ENCODE data around the gene NUPR1.
"Not testable (repeated sequence)": the region's sequence is repeated elsewhere in the genome, so short reads cannot be mapped to it uniquely, and the experiment has no call there.

NUPR1 gene

DNA sequence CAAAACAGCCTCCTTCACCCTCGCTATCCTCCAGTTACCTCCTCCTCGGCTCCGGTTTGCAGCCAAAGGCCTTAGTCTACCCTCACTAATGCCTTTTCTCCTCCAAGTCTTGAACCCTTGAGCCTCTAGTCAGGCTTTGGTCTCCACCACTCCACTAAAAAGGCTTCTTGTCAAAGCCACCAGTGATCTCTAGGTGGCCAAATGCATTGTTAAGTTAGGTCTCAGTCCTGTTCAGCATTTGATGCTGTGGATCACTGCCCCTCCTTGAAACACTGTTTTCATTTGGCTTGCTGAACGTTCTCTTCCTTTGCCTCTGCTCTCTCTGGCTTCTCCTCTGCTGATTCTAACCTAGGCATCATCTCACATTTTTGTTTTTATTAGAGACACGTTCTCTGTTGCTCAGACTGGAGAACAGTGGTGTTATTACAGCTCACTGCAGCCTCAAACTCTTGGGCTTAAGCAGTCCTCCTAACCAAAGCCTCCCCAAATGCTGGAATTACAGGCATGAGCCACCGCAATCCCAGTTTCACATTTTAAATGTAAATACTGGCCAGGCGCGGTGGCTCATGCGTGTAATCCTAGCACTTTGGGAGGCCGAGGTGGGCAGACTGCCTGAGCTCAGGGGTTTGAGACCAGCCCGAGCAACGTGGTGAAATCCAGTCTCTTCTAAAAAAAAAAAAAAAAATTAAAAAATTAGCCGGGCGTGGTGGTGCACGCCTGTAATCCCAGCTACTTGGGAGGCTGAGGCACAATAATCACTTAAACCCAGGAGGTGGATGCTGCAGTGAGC, 16.1 kb upstream of the NUPR1 start:
- DNase-seq, result no peak

DNA sequence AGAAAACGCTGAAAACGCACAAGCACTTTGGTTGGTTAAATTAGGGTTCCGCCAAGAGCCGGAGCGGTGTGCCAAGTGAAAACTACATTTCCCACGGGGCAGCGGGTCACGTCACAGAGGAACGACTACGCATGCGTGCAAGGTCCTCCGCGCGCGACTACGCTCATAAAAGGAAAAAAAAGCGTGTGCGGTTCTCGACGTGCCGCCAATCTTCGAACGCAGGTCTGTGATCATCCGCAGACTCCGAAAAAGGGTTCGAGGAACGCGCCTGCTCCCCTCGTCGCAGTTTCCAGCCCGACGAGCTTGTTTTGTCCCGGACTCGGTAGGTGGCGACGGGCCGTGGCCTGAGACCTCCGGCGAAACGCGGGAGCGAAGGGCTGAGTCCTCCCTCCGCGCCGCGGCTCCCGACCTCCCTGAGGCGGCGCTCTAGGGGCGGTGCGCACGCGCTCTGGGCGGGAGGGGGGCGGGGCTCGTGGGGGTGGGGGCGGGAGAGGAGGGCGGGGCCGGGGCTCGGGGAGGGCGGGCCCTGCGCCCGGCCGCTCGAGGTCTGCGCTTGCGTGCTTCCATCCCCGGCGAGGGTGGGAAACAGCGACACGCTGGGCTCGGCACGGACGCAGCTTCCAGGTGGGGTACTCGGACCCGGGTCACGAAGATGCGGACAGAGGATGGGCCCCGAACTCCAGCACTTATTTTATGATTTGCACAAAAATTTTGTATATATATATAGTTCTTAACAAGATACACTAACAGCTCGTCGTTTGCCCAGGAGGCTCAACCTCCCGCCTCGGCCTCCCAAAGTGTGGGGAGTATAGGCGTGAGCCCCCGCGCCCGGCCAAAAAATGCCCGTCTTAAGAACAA, 15.2 kb upstream of the NUPR1 start, which contains the start of gene SGF29:
Gene SGF29 (plus strand): TSS at position 145 of the 858 bp plus-strand sequence. CDS start 27,150 bp downstream, outside the sequence.
- DNase-seq, result peak; percentile 97

DNA sequence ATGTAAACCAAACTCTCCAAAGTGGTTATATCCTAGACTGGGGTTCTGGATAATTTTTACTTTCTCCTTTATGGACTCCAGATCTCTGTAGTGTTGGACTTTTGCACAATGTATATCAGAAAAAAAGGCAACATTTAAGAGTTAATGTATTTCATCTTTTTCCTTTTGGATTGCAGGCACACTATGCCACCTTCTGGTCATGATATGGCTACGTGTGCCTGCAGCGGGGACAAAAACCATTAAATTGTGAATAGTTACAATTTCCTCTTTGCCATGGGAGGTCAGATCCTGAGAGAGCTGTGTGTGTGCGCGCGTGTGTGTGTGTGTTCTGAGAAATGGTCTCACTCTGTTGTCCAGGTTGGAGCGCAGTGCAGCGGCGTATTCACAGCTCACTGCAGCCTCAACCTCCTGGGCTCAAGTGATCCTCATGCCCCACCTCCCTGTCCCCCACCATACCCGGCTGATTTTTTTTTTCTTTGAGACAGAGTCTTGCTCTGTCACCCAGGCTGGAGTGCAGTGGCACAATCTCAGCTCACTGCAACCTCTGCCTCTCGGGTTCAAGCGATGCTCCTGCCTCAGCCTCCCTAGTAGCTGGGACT, 10.6 kb upstream of the NUPR1 start:
- no peak for DNase-seq

GRCh38 chr16:28548306-28548802, 9.6 kb upstream of the NUPR1 start:
- no peak for DNase-seq

DNA sequence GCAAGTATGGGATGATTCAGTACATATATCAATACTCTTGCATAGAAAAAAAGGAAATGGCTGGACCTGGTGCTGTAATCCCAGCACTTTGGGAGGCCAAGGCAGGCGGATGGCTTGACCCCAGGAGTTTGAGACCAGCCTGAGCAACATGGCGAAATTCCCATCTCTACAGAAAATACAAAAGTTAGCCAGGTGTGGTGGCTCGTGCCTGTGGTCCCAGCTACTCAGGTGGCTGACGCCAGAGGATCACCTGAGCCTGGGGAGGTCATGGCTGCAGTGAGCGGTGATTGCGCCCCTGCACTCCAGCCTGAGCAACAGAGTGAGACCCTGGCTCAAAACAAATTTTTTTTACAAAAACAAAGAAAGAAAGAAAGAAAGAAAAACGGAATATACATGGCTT, 7.9 kb upstream of the NUPR1 start:
- no peak for DNase-seq

DNA sequence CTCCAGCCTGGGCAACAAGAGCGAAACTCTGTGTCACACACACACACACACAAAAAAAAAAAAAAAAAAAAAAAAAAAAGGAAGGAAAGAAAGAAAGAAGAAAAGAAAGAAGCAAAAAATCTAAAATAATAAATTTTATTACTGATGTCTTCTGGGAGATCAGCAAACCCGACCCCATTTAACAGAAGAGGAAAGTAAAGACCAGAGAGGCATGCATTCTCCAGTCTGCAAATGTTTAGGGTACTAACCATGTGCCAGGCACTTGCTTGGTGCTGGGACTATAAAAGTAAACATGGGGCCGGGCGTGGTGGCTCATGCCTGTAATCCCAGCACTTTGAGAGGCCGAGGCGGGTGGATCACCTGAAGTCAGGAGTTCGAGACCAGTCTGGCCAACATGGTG, 7.2 kb upstream of the NUPR1 start:
- DNase-seq, result not testable (repeated sequence)

DNA sequence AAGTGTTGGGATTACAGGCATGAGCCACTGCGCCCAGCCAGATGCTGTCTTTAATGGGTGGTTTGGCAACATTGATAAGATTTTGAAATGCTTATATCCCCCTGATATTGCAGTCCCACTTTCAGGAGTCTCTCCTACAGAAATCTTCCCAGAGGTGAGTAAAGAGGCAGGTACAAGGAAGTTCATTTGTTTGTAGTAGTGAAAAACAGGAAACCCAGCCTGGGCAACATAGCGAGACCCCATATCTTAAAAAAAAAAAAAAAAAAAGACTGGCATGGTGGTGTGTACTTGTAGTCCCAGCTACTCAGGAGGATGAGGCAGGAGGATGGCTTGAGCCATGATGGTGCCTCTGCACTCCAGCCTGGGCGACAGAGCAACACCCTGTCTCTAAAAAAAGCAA, 6.2 kb upstream of the NUPR1 start:
- DNase-seq, result no peak

- no peak for DNase-seq
Observed at GRCh38 chr16:28543072-28543471, 4.3 kb upstream of the NUPR1 start.

GRCh38 chr16:28542646-28543045, 3.9 kb upstream of the NUPR1 start:
- no peak for DNase-seq

DNA sequence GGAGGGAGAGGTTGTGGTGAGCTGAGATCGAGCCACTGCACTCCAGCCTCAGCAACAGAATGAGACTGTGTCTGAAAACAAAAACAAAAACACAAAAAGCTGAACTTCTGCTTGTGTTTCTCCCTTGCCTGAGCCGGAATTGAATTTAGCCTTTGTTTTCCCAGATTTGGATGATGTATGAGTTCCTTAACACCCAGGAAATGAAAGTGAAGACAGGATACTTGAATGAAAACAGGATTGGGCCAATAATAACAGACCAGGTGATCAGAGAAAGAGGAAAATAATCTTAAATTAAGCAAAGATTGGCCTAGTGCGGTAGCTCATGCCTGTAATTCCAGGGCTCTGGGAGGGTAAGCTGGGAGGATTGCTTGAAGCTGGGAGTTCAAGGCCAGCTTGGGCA, 1.6 kb upstream of the NUPR1 start:
- DNase-seq, result no peak

DNA sequence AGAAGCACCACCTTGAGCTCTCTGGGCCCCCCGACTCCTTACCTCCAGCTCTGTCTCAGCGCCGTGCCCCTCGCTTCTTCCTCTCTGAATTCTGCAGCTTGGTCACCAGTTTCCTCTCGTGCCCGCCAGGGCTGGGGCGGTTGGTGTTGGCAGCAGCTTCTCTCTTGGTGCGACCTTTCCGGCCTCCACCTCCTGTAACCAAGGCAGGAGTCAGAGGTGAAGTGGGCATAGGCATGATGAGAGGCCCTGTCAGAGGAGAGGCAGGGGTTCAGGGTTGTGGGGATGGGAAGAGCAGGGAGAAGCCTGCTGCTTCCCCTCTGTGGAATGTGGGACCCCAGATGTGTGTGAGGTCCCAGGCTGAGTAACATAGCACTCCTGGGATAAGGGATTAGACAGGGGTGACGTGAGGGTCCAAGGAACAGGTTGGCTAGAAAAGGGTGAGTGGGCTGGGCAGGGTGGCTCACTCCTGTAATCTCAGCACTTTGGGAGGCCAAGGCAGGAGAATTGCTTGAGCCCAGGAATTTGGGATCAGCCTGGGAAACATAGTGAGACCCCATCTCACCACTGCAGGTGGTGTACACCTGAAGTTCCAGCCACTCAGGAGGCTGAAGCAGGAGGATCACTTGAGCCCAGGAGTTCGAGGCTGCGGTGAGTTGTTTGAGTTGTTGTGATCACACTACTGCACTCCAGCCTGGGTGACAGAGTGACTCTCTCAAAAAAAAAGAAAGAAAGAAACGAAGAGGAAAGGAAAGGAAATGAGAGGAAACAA, 626 bp downstream of the NUPR1 start:
- no peak for DNase-seq

DNA sequence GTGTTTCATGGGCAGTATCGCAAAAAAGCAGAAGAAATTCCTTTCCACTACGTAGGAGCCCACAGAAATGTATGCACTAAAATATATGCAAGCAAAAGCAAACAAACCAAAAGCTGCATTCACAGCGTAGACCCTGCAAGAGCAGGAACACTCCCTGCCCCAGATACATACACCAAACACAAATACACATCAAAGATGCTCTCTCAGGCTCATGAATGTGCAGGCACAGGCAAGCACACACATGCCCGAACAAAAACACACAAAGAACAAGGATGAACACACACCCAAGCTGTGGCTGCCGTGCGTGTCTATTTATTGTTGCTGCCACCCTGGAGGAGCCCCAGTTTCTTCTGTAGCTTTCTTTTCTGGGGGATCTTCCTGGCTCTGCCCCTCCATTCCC, 1.7 kb downstream of the NUPR1 start:
- DNase-seq, result no peak

GRCh38 chr16:28534542-28535373, 4.0 kb downstream of the NUPR1 start:
- no peak for DNase-seq

DNA sequence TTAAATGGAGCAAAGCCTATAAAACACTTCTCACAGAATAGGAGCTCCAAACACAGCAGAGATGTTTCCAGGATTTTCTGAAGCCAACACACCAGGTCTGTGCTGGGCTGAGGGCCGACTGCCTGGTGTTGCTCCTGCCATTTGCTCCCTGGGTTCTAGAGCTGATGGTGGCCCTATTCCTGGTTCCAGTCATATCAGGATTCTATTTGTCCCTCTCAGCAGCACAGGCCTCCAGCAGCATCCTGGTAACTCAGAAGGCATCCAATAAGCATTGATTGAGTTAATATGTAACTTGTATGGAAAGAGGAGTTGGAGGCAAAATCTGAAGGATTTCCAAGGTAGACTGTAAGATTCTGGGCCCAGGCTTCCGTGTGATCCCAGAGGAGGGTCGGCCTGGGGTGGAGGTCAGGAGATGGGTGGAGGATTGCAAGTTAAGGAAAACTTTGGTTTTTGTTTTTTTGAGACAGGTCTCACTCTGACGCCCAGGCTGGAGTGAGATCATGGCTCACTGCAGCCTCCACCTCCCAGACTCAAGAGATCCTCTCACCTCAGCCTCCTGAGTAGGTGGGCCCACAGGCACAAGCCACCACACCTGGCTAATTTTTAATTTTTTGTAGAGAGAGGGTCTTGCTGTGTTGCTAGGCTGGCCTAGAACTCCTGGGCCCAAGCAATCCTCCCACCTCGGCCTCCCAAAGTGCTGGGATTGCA, 5.7 kb downstream of the NUPR1 start:
- no peak for DNase-seq

DNA sequence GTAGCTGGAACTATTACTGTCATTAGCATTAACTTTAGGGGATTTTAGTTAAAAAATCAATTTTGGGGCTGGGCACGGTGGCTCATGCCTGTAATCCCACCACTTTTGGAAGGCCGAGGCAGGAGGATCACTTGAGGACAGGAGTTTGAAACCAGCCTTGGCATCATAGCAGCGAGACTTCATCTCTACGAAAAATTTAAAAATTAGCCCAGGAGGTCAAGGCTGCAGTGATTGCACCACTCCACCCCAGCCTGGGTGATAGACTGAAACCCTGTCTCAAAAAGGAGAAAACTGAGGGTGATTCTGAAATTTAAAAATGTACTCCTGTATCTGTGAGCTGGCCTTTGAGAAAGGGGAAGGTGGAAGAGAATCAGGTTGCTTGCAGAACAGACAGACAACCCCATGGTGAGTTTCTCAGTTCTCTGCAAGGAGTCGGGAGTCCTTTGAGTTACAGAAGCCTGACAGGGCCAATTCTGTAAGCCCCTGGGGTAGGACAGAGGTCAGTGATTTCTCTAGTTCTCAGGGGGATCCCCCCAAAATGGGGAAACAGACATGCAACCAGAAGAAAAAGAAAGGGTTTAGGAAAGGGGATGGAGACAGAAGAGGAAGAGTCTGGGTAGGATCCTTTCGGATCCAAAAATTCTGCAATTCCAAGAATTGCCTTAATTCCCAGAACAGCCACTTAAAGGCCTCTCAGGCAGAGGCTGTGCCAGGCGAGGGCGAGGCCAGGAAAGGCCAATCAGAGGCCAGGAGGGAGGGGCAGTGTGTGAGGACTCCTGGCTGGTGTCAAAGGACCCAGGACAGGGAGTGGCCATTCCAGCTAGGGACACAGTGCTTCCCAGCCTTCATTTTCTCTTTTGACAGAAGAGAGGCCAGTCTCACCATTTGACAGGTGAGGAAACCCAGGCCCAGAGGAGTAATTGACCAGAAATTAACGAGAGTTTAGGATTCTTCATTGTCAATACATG, 6.7 kb downstream of the NUPR1 start:
- DNase-seq, result no peak

GRCh38 chr16:28529124-28529523, 9.7 kb downstream of the NUPR1 start:
- no peak for DNase-seq

DNA sequence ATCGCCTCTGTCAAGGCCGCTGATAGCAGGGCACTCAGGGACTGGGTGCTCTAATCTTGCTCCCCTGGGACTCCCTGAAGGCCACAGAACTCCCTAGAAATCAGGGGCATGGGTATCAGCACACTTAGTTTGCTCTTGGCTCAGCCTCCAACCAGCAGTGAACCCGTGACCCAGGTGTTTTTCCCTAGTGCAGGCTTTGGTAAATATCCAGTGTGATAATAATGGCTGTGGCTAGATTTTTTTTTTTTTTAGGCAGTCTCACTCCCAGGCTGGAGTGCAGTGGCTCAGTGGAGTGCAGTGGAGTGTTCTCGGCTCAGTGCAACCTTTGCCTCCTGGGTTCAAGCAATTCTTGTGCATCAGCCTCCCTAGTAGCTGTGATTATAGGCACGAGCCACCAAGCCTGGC, 10.3 kb downstream of the NUPR1 start:
- no peak for DNase-seq

- DNase-seq, result no peak
Observed at GRCh38 chr16:28527985-28528384, 10.8 kb downstream of the NUPR1 start.

- not testable (repeated sequence) for DNase-seq
Observed at GRCh38 chr16:28527100-28527785, 11.5 kb downstream of the NUPR1 start.
